ENCODE measurements around the gene ATOX1.
"Not testable (repeated sequence)": the region's sequence is repeated elsewhere in the genome, so short reads cannot be mapped to it uniquely, and the experiment has no call there.

Gene ATOX1

GRCh38 chr5:151734064-151734408 lies 24.4 kb downstream of the ATOX1 start:
- DNase-seq (ENCODE audit: low read depth, low spot score) = no peak

GRCh38 chr5:151733358-151734063 lies 24.9 kb downstream of the ATOX1 start:
- DNase-seq (ENCODE audit: low read depth, low spot score) = no peak

DNA sequence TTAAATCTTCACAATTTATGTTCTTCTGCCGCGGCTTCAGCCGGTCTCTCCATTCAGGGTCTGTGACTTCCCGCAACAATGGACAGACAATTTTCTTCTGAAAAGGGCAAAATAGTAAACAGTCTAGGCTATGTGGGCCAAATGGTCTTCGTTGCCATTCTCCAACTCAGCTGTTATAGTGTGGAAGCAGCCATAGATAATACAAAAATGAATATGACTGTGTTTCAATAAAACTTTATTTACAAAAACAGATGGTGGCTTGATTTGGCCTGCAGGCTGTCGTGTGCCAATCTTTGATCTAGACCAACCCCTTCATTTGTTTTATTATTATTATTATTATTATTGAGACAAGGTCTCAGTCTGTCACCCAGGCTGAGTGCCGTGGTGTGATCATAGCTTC lies 28.1 kb downstream of the ATOX1 start:
- no peak for DNase-seq (ENCODE audit: low read depth, low spot score)

- not testable (repeated sequence) for DNase-seq (ENCODE audit: low read depth, low spot score)
Measured at GRCh38 chr5:151729597-151729996, 28.8 kb downstream of the ATOX1 start.

DNA sequence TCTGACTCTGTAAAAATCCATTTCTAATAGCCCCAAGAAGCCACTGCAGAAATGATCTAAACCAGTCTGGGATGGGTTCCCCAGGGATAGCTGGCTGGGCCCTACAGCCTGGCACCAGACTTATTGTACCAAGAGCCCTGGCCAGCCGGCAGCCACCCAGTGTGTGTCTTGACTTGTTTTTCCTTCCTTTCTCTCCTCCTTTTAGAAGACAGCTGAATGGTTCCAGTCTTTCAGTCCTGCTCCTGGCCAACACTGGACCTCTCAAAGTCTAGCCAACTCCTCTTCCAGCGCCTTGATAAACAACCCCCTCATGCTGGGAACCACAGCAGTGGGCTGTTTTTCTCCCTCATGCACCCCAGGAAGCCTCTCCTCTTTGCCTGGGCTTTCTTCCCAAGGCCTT lies 34.1 kb downstream of the ATOX1 start:
- no peak for DNase-seq (ENCODE audit: low read depth, low spot score)

DNA sequence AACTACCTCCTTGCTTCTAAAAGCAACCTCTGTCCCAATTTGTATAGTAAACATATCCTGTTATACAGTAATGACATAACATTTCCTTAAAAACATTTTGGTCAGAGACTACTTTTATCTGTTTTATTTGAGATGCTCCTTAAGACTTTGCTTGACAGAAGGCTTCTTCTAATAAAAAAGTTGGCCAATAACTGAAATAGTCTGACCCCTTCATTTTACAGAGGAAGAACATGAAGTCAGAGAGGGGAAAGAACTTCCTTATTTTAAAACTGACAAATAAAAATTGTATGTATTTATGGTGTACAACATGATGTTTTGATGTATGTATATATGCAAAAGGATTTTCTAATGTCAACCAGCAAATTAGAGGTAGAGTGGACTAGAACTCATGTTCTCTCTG lies 35.9 kb downstream of the ATOX1 start:
- DNase-seq (ENCODE audit: low read depth, low spot score) = no peak

DNA sequence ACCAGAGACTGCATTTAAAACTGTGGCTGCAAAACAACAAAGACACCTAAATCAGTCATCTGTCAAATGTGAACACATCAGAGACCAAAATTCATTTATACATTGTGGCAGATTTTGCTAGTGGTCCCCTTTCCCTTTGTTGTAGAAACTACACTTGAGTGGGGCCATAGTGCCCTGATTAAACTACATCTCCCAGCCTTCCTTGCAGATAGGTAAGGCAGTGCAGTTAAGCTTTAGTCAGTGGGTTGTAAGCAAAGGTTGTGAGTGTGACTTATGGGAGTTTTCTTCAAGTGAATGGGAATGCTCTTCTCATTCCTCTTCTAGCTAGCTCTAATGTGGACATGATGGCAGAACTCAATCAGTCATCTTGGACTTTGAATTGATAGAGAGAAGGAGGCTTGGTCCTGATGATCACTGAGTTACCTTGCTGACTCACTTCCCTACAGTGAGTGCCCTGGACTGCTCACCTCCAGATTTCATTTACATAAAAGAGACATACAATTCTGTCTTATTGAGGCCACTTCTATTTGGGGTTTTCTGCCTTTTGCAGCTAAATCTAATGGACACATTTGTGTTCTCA lies 36.5 kb downstream of the ATOX1 start:
- no peak for DNase-seq (ENCODE audit: low read depth, low spot score)

- no peak for DNase-seq (ENCODE audit: low read depth, low spot score)
Measured at GRCh38 chr5:151721087-151721646, 37.3 kb downstream of the ATOX1 start.

DNA sequence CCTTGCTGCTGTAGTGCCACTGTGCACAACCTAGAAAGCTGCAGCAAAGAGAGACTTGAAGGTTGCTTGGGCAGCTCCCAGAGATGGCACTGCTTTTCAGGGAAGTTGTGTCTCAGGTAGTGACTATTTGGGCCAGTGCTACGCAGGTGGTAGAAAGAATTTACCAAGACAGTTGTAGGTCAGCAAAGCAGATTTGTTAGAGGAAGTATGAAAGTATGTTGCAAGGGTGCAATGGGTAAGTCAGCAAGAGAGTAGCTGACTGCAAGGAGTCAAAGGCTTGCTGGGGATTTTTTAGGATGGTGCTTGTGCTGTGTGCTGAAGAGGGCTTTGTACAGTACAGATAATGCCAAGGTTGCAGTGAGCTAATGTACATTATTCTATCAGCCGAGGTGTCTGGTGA lies 38.2 kb downstream of the ATOX1 start:
- no peak for DNase-seq (ENCODE audit: low read depth, low spot score)

DNA sequence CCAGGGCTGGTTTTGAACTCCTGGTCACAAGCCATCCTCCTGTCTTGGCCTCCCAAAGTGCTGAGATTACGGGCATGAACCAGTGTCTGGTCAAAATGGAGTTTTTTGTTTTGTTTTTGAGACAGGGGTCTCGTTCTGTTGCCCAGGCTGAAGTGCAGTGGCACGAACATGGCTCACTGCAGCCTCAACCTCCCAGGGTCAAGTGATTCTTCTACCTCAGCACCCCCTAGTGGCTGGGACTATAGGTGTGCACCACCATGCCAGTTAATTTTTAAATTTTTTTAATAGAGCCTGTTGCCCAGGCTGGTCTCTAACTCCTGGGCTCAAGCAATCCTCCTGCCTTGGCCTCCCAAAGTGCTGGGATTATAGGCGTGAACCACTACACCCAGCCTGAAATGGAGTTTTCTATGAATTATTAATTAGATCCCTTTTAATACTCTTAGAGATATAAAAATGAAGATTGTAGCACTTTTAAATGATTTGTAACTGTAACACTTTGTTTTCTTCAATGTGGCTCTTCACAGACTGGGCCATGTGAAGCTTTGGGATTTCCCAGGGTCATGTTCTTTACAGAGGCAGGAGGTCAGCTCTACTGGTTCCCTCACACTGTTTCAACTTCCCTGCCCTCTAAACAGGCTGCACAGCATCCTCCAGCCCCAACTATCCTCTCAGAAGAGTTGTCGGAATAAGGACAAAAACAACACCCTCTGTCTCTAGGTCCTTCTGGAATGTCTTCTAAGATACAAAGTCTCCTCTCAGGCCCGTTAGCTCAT lies 39.0 kb downstream of the ATOX1 start:
- DNase-seq (ENCODE audit: low read depth, low spot score) = no peak

DNA sequence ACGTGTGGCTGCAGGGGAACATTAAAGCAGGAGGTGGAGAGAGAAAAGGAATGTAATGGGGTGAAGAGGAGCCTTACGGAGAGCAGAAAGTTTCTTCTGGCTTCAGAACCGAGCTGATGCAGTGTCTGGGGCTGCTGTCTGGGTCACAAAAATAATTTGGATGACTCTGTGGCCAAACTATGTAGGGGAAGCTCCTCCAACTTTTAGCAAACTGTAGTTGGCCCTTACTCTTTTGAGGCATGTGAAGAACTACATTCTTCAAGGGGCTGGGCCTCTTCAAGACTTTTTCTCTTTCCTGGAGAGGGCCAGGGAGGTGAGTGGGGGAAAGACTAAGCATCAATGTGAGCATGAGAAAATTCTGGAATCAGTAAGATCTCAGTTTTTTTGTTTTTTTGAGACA lies 39.8 kb downstream of the ATOX1 start:
- peak; percentile 68 for DNase-seq (ENCODE audit: low read depth, low spot score)

GRCh38 chr5:151718153-151718552 lies 40.3 kb downstream of the ATOX1 start:
- DNase-seq (ENCODE audit: low read depth, low spot score) = no peak

- DNase-seq (ENCODE audit: low read depth, low spot score) = no peak
Measured at GRCh38 chr5:151717416-151717815, 41.0 kb downstream of the ATOX1 start.

- DNase-seq (ENCODE audit: low read depth, low spot score) = no peak
Measured at GRCh38 chr5:151709109-151709735, 49.2 kb downstream of the ATOX1 start.

DNA sequence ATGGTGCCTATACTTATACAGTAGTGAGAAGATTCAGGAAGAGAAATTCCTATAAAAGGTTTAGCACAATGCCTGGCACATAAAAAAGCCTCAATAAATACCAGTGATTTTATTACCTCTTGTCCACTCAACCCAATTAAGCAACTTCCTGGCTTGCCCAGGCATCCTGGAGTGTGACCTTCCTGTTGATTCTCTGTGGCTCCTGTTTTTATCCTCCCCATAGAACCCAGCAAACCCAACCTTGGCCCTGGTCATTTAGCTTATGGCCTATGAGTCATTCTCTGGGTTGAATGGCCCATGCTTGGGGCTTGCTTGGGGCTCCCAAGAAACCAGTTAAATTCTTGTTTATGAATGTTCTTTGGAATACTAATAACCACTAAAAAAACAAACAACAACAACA lies 50.3 kb downstream of the ATOX1 start:
- DNase-seq (ENCODE audit: low read depth, low spot score) = no peak

DNA sequence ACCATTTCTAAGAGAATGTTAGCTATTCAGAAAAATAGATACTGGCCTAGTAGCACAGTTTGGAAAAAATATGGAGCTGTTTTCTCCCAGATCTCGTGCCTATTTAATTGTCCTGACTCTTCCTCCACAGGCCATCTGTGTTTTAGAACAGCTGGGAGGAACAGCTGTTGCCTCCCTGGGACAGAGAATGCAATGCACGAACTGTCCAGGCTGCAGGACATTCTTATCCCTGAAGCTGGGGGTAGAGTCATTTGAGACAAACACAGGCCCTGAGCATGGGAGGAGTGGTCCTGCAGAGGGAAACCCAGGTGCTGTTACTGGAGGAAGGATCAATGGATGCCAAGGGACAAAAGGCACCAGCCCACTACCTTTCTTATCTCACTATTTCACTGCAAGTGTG lies 50.9 kb downstream of the ATOX1 start:
- no peak for DNase-seq (ENCODE audit: low read depth, low spot score)

GRCh38 chr5:151706906-151707305 lies 51.5 kb downstream of the ATOX1 start:
- DNase-seq (ENCODE audit: low read depth, low spot score) = no peak

DNA sequence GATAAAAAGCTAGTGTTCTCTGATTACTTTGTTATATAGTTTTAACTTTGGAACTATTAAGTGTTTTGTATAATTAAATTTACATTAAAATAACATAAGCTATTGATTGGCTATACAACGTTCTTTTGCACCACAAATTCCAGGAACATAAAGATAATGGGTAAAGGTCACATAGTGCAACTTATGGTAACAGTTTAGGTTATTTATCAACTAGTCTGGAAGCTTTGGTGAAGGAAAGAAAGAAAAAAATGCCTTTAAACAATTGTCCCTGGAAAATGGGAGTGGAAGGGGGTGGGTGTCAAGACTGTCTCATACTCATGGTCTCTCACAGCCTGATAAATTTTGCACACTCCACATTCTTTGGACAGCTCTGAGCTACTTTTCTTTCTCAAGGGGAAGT lies 54.7 kb downstream of the ATOX1 start:
- DNase-seq (ENCODE audit: low read depth, low spot score) = no peak

- DNase-seq (ENCODE audit: low read depth, low spot score) = no peak
Measured at GRCh38 chr5:151703227-151703626, 55.2 kb downstream of the ATOX1 start.

- no peak for DNase-seq (ENCODE audit: low read depth, low spot score)
Measured at GRCh38 chr5:151700820-151701219, 57.6 kb downstream of the ATOX1 start.

DNA sequence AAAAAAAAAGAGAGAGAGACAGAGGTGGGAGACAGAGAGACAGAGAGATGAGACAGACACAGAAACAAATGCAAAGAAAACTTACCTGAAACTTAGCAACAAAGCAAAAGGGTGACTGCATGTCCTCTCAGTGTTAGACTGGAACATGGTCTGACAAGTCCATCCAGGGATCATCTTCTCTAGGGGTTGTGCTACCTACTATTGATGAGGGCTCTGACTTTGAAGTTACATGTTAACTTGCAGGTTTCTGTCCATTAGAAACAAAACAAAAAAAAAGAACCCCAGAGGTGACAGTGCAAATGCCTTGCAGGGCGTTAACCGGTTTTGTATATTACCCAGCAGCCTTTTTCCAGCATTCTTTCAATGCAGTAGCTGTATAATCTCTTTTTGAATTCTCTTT lies 58.1 kb downstream of the ATOX1 start:
- no peak for DNase-seq (ENCODE audit: low read depth, low spot score)
